Smooth muscle cell (in vitro differentiated cells): Measurements from ENCODE around the gene RANBP1. TPM values are rescaled to one million over a fixed set of nuclear protein-coding genes. Genes with fewer than 3 reads are reported as not detected.

Experiments used
- DNase-seq: peaks from one replicate; lab custom pipeline; 2025; ENCODE audit not compliant: unreplicated experiment; lab: John Stamatoyannopoulos, UW
- H2AFZ ChIP-seq: fragments of 200-600 bp; sonication (generic); 2 replicates; pipeline ENCODE4 v1.6.0; 2016; ENCODE audit warnings: antibody characterized with exemption, low read depth, mild to moderate bottlenecking
- H3F3A ChIP-seq: fragments of 200-600 bp; sonication (generic); 2 replicates; pipeline ENCODE4 v1.6.0; 2017; ENCODE audit warnings: antibody characterized with exemption, low read depth
- H3K27ac ChIP-seq: fragments of 200-600 bp; sonication (generic); 2 replicates; pipeline ENCODE4 v1.5.1; 2016; ENCODE audit warnings: low read depth, mild to moderate bottlenecking
- H3K27me3 ChIP-seq: fragments of 200-600 bp; sonication (generic); 2 replicates; pipeline ENCODE4 v1.6.1; 2016; ENCODE audit warnings: low read depth, mild to moderate bottlenecking
- H3K36me3 ChIP-seq: fragments of 200-600 bp; sonication (generic); 2 replicates; pipeline ENCODE4 v1.5.1; 2016; ENCODE audit warnings: low read depth
- H3K4me1 ChIP-seq: fragments of 200-600 bp; sonication (generic); 2 replicates; pipeline ENCODE4 v1.5.1; 2016; ENCODE audit warnings: low read depth
- H3K4me2 ChIP-seq: fragments of 200-600 bp; sonication (generic); 2 replicates; pipeline ENCODE4 v1.6.0; 2016; ENCODE audit warnings: mild to moderate bottlenecking
- H3K4me3 ChIP-seq: fragments of 200-600 bp; sonication (generic); 2 replicates; pipeline ENCODE4 v1.5.1; 2016; ENCODE audit warnings: mild to moderate bottlenecking
- H3K79me2 ChIP-seq: fragments of 200-600 bp; sonication (generic); 2 replicates; pipeline ENCODE4 v1.6.0; 2016; ENCODE audit warnings: low read depth, mild to moderate bottlenecking
- H3K9ac ChIP-seq: fragments of 200-600 bp; sonication (generic); 2 replicates; pipeline ENCODE4 v1.6.0; 2016; ENCODE audit warnings: low read depth
- H3K9me3 ChIP-seq: fragments of 200-600 bp; sonication (generic); replicated peaks from 2 replicates; pipeline ENCODE4 v1.5.1; 2016; ENCODE audit warnings: low read depth
- H4K20me1 ChIP-seq: fragments of 200-600 bp; sonication (generic); 2 replicates; pipeline ENCODE4 v1.6.0; 2016; ENCODE audit warnings: low read depth
- CTCF ChIP-seq: fragments of 200-600 bp; sonication (generic); IDR thresholded peaks from 2 replicates; pipeline ENCODE4 v1.5.1; 2017; ENCODE audit warnings: borderline replicate concordance, mild to moderate bottlenecking, antibody characterized with exemption; ENCODE audit not compliant: insufficient read depth, poor library complexity, severe bottlenecking
- WGBS: methylation state at CpG from one replicate; pipeline ENCODE4 v1.1.7; 2016; ENCODE audit warnings: low lambda C conversion rate; 5-methylcytosine and 5-hydroxymethylcytosine counted together
- polyA plus RNA-seq: library from polyadenylated mRNA; unstranded; fragments of >200 nt; fragmentation: Nextera tagmentation; extraction: Ambion mirVana; gene quantifications from 2 replicates; pipeline ENCODE4 v1.2.1, GENCODE V29; 2016
- total RNA-seq: library from RNA; depleted of rRNA; stranded (reverse); fragments of >200 nt; gene quantifications from 2 replicates; pipeline ENCODE4 v1.2.3, GENCODE V29; 2014

RANBP1 gene
- total and polyA plus RNA-seq, 2 experiments from 2014 or later, result 235 to 331 TPM

- Histone ChIP-seq H4K20me1 (peaks cover 43% of the 10 kb centered on the region), H3K36me3 (peaks cover 5% of the 10 kb centered on the region), H3K27me3 (no peaks in the 10 kb centered on the region), H2AFZ (no peak overlapping the region), H3K9ac (no peak overlapping the region), H3F3A (peaks cover 7% of the 10 kb centered on the region), H3K4me3 (no peak overlapping the region), H3K9me3 (no peaks in the 10 kb centered on the region), H3K79me2 (peaks cover 49% of the 10 kb centered on the region), H3K4me2 (no peak overlapping the region), H3K27ac (no peak overlapping the region), H3K4me1 (peaks cover 9% of the 10 kb centered on the region)
- WGBS, result 97% methylated on average over 22 of the region's 22 CpGs
- no peak for TF ChIP-seq CTCF
- no peak for DNase-seq
Observed at GRCh38 chr22:20121856-20122415, 6.0 kb downstream of the RANBP1 start.

GRCh38 chr22:20123366-20124082, 7.6 kb downstream of the RANBP1 start:
- Histone ChIP-seq H3K79me2 (peaks cover 39% of the 10 kb centered on the region), H3K36me3 (peaks cover 5% of the 10 kb centered on the region), H2AFZ (no peak overlapping the region)

GRCh38 chr22:20124083-20124787, 8.3 kb downstream of the RANBP1 start:
- H3F3A ChIP-seq, result peaks cover 7% of the 10 kb centered on the region
- peaks cover 5% of the 10 kb centered on the region for H3K36me3 ChIP-seq
- H3K79me2 ChIP-seq, result peaks cover 32% of the 10 kb centered on the region
- no peak overlapping the region for H2AFZ ChIP-seq
- H3K27ac ChIP-seq, result no peak overlapping the region
- H3K27me3 ChIP-seq, result no peaks in the 10 kb centered on the region
- no peaks in the 10 kb centered on the region for H3K4me1 ChIP-seq
- DNase-seq, result no peak
- H4K20me1 ChIP-seq, result peaks cover 38% of the 10 kb centered on the region
- WGBS, result 98% methylated on average over 7 of the region's 11 CpGs
- no peaks in the 10 kb centered on the region for H3K9me3 ChIP-seq
- no peak for TF ChIP-seq CTCF
- no peak overlapping the region for H3K9ac ChIP-seq
- H3K4me3 ChIP-seq, result no peak overlapping the region
- H3K4me2 ChIP-seq, result no peak overlapping the region

More at GRCh38 chr22:20123366-20124082, 7.6 kb downstream of the RANBP1 start:
- Histone ChIP-seq H3K27ac (no peak overlapping the region), H3K9me3 (no peaks in the 10 kb centered on the region), H3K4me2 (no peak overlapping the region), H3K9ac (no peak overlapping the region), H3K4me1 (peaks cover 6% of the 10 kb centered on the region), H4K20me1 (peaks cover 41% of the 10 kb centered on the region), H3K4me3 (no peak overlapping the region), H3K27me3 (no peaks in the 10 kb centered on the region), H3F3A (peaks cover 4% of the 10 kb centered on the region)
- no peak for DNase-seq
- 99% methylated on average over 9 of the region's 13 CpGs for WGBS
- no peak for TF ChIP-seq CTCF
